Measurements from ENCODE around the gene RSF1.

RSF1 gene

GRCh38 chr11:77775936-77776335 is 44.6 kb downstream of the RSF1 start:
- Histone ChIP-seq H3K9ac (ENCODE audit: low read depth, low read length) (no peak overlapping the region), H3K36me3 (ENCODE audit: insufficient read depth, low read depth, low read length) (peaks cover 7% of the 10 kb centered on the region; the same call in 1 of the 2 replicates), H3K9me3 (ENCODE audit: insufficient read depth, low read depth, low read length) (no peaks in the 10 kb centered on the region), H3K4me3 (ENCODE audit: low read length) (no peak overlapping the region), H3K27ac (ENCODE audit: low read length) (no peak overlapping the region), H3K27me3 (ENCODE audit: insufficient read depth, low read length) (no peaks in the 10 kb centered on the region), H3K4me1 (ENCODE audit: insufficient read depth, low read length) (peaks cover 5% of the 10 kb centered on the region; the same call in 1 of the 2 replicates)

GRCh38 chr11:77771135-77771534 is 49.4 kb downstream of the RSF1 start:
- Histone ChIP-seq H3K9ac (ENCODE audit: low read depth, low read length) (no peak overlapping the region), H3K4me3 (ENCODE audit: low read length) (no peak overlapping the region), H3K27me3 (ENCODE audit: insufficient read depth, low read length) (no peaks in the 10 kb centered on the region), H3K27ac (ENCODE audit: low read length) (no peak overlapping the region), H3K9me3 (ENCODE audit: insufficient read depth, low read depth, low read length) (no peaks in the 10 kb centered on the region), H3K36me3 (ENCODE audit: insufficient read depth, low read depth, low read length) (peaks cover 7% of the 10 kb centered on the region; the same call in 1 of the 2 replicates), H3K4me1 (ENCODE audit: insufficient read depth, low read length) (peaks cover 8% of the 10 kb centered on the region; the same call in 1 of the 2 replicates)

- Histone ChIP-seq H3K9ac (ENCODE audit: low read depth, low read length) (no peak overlapping the region), H3K9me3 (ENCODE audit: insufficient read depth, low read depth, low read length) (no peaks in the 10 kb centered on the region), H3K4me1 (ENCODE audit: insufficient read depth, low read length) (peaks cover 8% of the 10 kb centered on the region; the same call in 1 of the 2 replicates), H3K27me3 (ENCODE audit: insufficient read depth, low read length) (no peaks in the 10 kb centered on the region), H3K27ac (ENCODE audit: low read length) (no peak overlapping the region), H3K36me3 (ENCODE audit: insufficient read depth, low read depth, low read length) (peaks cover 6% of the 10 kb centered on the region; the same call in 1 of the 2 replicates), H3K4me3 (ENCODE audit: low read length) (no peak overlapping the region)
These were observed 49.9 kb downstream of the RSF1 start for GRCh38 chr11:77770629-77771028.

DNA sequence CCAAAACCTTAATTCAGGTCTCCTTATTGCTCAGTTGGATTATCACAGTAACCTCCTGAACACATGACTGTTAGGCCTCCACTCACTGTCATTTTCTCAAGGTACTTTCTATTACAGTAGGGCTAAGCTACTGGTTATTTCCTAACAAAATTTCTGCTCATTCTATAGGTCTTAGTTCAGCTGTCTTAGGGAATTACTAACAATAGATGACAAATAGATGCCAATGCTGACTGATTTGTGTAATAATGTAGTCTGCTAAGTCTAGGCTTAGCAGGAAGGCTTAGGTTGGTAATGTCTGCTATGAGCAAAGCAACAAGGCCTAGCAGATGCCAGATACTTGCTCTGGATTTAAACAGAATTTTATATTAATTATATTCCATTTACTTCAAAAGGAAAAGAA is 58.1 kb downstream of the RSF1 start:
- Histone ChIP-seq H3K4me1 (ENCODE audit: insufficient read depth, low read length) (0 out of 2 replicates have a peak, but pooled peaks cover under 1% of the 10 kb centered on the region), H3K36me3 (ENCODE audit: insufficient read depth, low read depth, low read length) (peaks cover 52% of the 10 kb centered on the region), H3K27me3 (ENCODE audit: insufficient read depth, low read length) (no peaks in the 10 kb centered on the region), H3K4me3 (ENCODE audit: low read length) (no peak overlapping the region), H3K9ac (ENCODE audit: low read depth, low read length) (no peak overlapping the region), H3K9me3 (ENCODE audit: insufficient read depth, low read depth, low read length) (no peaks in the 10 kb centered on the region), H3K27ac (ENCODE audit: low read length) (no peak overlapping the region)

GRCh38 chr11:77761491-77761890 is 59.0 kb downstream of the RSF1 start:
- H3K36me3 ChIP-seq (ENCODE audit: insufficient read depth, low read depth, low read length), result peaks cover 52% of the 10 kb centered on the region
- no peaks in the 10 kb centered on the region for H3K9me3 ChIP-seq (ENCODE audit: insufficient read depth, low read depth, low read length)
- H3K4me1 ChIP-seq (ENCODE audit: insufficient read depth, low read length), result no peaks in the 10 kb centered on the region
- H3K27me3 ChIP-seq (ENCODE audit: insufficient read depth, low read length), result no peaks in the 10 kb centered on the region
- no peak overlapping the region for H3K27ac ChIP-seq (ENCODE audit: low read length)
- H3K4me3 ChIP-seq (ENCODE audit: low read length), result no peak overlapping the region
- H3K9ac ChIP-seq (ENCODE audit: low read depth, low read length), result no peak overlapping the region

DNA sequence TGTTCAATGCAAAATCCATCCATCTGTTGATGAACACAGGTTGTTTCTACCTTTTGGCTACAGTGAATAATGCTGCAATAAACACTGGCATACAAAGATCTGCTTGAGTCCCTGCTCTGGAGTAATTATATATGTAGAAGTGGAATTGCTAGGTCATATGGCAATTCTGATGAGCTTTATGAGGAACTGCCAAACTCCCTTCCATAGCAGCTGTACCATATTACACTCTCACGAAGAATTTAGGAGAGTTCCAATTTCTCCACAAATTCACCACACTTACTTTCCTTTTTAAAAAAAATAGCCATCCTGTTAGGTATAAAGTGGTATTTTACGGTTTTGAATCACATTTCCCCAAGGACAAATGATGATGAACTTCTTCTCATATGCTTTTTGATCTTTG is 62.2 kb downstream of the RSF1 start:
- Histone ChIP-seq H3K4me1 (ENCODE audit: insufficient read depth, low read length) (peaks cover 7% of the 10 kb centered on the region; the same call in 1 of the 2 replicates), H3K4me3 (ENCODE audit: low read length) (no peak overlapping the region), H3K36me3 (ENCODE audit: insufficient read depth, low read depth, low read length) (peaks cover 50% of the 10 kb centered on the region), H3K9me3 (ENCODE audit: insufficient read depth, low read depth, low read length) (no peaks in the 10 kb centered on the region), H3K9ac (ENCODE audit: low read depth, low read length) (no peak overlapping the region), H3K27me3 (ENCODE audit: insufficient read depth, low read length) (no peaks in the 10 kb centered on the region), H3K27ac (ENCODE audit: low read length) (no peak overlapping the region)

GRCh38 chr11:77753230-77753629 is 67.3 kb downstream of the RSF1 start:
- H3K9me3 ChIP-seq (ENCODE audit: insufficient read depth, low read depth, low read length), result no peaks in the 10 kb centered on the region
- peak overlapping the region; percentile 23 for H3K27ac ChIP-seq (ENCODE audit: low read length)
- peak overlapping the region; percentile 50 for H3K4me3 ChIP-seq (ENCODE audit: low read length)
- H3K27me3 ChIP-seq (ENCODE audit: insufficient read depth, low read length), result no peaks in the 10 kb centered on the region
- peak overlapping the region; percentile 30; the same call in 1 of the 2 replicates for H3K9ac ChIP-seq (ENCODE audit: low read depth, low read length)
- H3K36me3 ChIP-seq (ENCODE audit: insufficient read depth, low read depth, low read length), result peaks cover 14% of the 10 kb centered on the region; the same call in 1 of the 2 replicates
- H3K4me1 ChIP-seq (ENCODE audit: insufficient read depth, low read length), result peaks cover 38% of the 10 kb centered on the region

GRCh38 chr11:77752516-77752915 is 68.0 kb downstream of the RSF1 start:
- H3K27me3 ChIP-seq (ENCODE audit: insufficient read depth, low read length), result no peaks in the 10 kb centered on the region
- H3K36me3 ChIP-seq (ENCODE audit: insufficient read depth, low read depth, low read length), result peaks cover 11% of the 10 kb centered on the region; the same call in 1 of the 2 replicates
- H3K4me1 ChIP-seq (ENCODE audit: insufficient read depth, low read length), result peaks cover 43% of the 10 kb centered on the region
- H3K27ac ChIP-seq (ENCODE audit: low read length), result peak overlapping the region; percentile 23
- H3K9me3 ChIP-seq (ENCODE audit: insufficient read depth, low read depth, low read length), result no peaks in the 10 kb centered on the region
- H3K9ac ChIP-seq (ENCODE audit: low read depth, low read length), result peak overlapping the region; percentile 30
- H3K4me3 ChIP-seq (ENCODE audit: low read length), result peak overlapping the region; percentile 27; the same call in 1 of the 2 replicates

GRCh38 chr11:77750394-77751156 is 69.9 kb downstream of the RSF1 start:
- Histone ChIP-seq H3K4me3 (ENCODE audit: low read length) (no peak overlapping the region), H3K36me3 (ENCODE audit: insufficient read depth, low read depth, low read length) (peaks cover 10% of the 10 kb centered on the region; the same call in 1 of the 2 replicates), H3K27me3 (ENCODE audit: insufficient read depth, low read length) (no peaks in the 10 kb centered on the region), H3K9me3 (ENCODE audit: insufficient read depth, low read depth, low read length) (no peaks in the 10 kb centered on the region), H3K4me1 (ENCODE audit: insufficient read depth, low read length) (peaks cover 45% of the 10 kb centered on the region), H3K27ac (ENCODE audit: low read length) (no peak overlapping the region), H3K9ac (ENCODE audit: low read depth, low read length) (no peak overlapping the region)

DNA sequence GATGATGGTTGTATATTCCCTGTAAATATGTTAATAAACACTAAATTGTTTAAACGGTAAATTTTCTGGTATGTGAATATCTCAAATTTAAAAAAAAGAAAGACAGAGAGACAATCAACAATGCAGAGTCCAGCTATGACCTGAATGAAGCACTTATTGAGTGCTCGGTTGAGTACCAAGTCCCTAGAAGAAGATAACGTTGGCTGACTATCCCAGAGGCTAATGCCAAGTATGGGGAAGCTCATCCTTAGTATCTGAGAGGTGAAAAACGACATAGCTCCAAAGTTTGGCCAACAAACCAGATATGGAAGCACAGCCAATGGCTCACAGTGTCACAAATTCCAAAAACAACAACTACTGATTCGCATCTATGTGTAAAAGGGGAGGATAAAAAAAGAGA is 71.3 kb downstream of the RSF1 start:
- Histone ChIP-seq H3K4me1 (ENCODE audit: insufficient read depth, low read length) (peaks cover 45% of the 10 kb centered on the region), H3K9ac (ENCODE audit: low read depth, low read length) (no peak overlapping the region), H3K9me3 (ENCODE audit: insufficient read depth, low read depth, low read length) (no peaks in the 10 kb centered on the region), H3K4me3 (ENCODE audit: low read length) (no peak overlapping the region), H3K36me3 (ENCODE audit: insufficient read depth, low read depth, low read length) (no peaks in the 10 kb centered on the region; the same call in 1 of the 2 replicates), H3K27me3 (ENCODE audit: insufficient read depth, low read length) (no peaks in the 10 kb centered on the region), H3K27ac (ENCODE audit: low read length) (no peak overlapping the region)

DNA sequence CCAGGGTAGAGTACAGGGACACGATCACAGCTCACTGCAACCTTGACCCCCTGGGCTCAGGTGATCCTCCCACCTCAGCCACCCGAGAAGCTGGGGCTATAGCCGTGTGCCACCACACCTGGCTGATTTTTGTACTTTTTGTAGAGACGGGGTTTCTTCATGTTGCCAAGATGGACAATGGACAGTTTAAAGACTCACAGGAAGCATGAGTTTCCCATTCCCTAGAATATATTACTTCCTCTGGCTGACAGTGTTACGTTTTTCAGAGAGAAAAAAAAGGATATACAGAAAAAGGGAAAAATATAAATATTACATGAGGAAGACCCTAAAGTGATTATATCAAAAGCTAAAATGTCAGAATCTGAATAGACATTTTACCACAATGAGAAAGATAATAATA is 72.3 kb downstream of the RSF1 start:
- Histone ChIP-seq H3K9ac (ENCODE audit: low read depth, low read length) (no peak overlapping the region), H3K4me3 (ENCODE audit: low read length) (no peak overlapping the region), H3K27me3 (ENCODE audit: insufficient read depth, low read length) (no peaks in the 10 kb centered on the region), H3K4me1 (ENCODE audit: insufficient read depth, low read length) (peaks cover 38% of the 10 kb centered on the region), H3K9me3 (ENCODE audit: insufficient read depth, low read depth, low read length) (no peaks in the 10 kb centered on the region), H3K36me3 (ENCODE audit: insufficient read depth, low read depth, low read length) (no peaks in the 10 kb centered on the region; the same call in 1 of the 2 replicates), H3K27ac (ENCODE audit: low read length) (no peak overlapping the region)

DNA sequence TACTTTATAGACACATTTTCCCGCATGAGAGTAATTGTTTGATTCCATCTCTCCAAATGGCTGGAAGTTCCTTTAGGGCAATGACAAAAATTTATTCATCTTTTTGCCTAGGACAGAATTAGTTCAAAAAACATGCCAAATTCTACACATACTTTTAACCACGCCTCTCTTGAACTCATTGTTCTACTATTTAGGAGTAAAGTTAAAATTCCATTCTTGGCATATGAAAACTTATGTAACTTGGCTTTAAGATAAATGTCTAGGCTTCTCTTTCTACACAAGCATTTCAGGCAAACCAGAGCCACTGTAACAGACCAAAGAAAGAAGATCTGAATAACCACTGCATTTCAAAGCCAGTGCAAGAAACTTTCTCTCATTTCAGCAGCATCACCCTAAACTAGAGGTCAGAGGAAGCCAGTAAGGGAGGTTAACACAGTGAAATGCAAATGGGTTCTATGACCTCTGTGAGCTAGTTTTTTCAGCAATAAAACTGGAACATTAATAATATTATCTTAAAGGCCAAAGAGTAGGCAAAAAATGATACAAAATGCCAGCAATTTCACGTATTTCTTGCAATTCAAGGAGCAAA is 73.0 kb downstream of the RSF1 start:
- no peak overlapping the region for H3K27ac ChIP-seq (ENCODE audit: low read length)
- no peaks in the 10 kb centered on the region for H3K27me3 ChIP-seq (ENCODE audit: insufficient read depth, low read length)
- H3K4me3 ChIP-seq (ENCODE audit: low read length), result no peak overlapping the region
- H3K36me3 ChIP-seq (ENCODE audit: insufficient read depth, low read depth, low read length), result no peaks in the 10 kb centered on the region; the same call in 1 of the 2 replicates
- no peak overlapping the region for H3K9ac ChIP-seq (ENCODE audit: low read depth, low read length)
- no peaks in the 10 kb centered on the region for H3K9me3 ChIP-seq (ENCODE audit: insufficient read depth, low read depth, low read length)
- H3K4me1 ChIP-seq (ENCODE audit: insufficient read depth, low read length), result peaks cover 30% of the 10 kb centered on the region
